SJCRH30 (cell line): ENCODE data around the gene SLC25A34. TPM values are rescaled to one million over a fixed set of nuclear protein-coding genes. Genes with fewer than 3 reads are reported as not detected.

ENCODE experiments used
- DNase-seq, 2 experiments: peaks; one replicate each; pipeline ENCODE4 v3.0.0-alpha.2; 2015 to 2020
- H3K27ac ChIP-seq: fragments of 250-450 bp; sonication (Bioruptor Pico); 2 replicates; pipeline ENCODE4 v1.5.1; 2020; ENCODE audit warnings: mild to moderate bottlenecking, moderate library complexity
- H3K27me3 ChIP-seq: fragments of 250-450 bp; sonication (Bioruptor Pico); 2 replicates; pipeline ENCODE4 v1.5.1; 2020; ENCODE audit warnings: mild to moderate bottlenecking, moderate library complexity
- H3K36me3 ChIP-seq: fragments of 250-450 bp; sonication (Bioruptor Pico); 2 replicates; pipeline ENCODE4 v1.5.1; 2020; ENCODE audit warnings: mild to moderate bottlenecking, moderate library complexity
- H3K4me1 ChIP-seq: fragments of 250-450 bp; sonication (Bioruptor Pico); 2 replicates; pipeline ENCODE4 v1.5.1; 2020; ENCODE audit warnings: mild to moderate bottlenecking, moderate library complexity
- H3K4me3 ChIP-seq: fragments of 250-450 bp; sonication (Bioruptor Pico); 2 replicates; pipeline ENCODE4 v1.5.1; 2020; ENCODE audit warnings: mild to moderate bottlenecking, moderate library complexity
- H3K9me3 ChIP-seq: fragments of 250-450 bp; sonication (Bioruptor Pico); replicated peaks from 2 replicates; pipeline ENCODE4 v1.5.1; 2020; ENCODE audit warnings: mild to moderate bottlenecking, moderate library complexity
- total RNA-seq: library from RNA; depleted of rRNA; stranded (reverse); fragments of >200 nt; shearing (Covaris generic); gene quantifications from 2 replicates; pipeline ENCODE4 v1.2.3, GENCODE V29; 2014

SLC25A34 gene
- total RNA-seq, 1 experiment from 2014 or later, result 3.5 TPM

- peak overlapping the region; percentile 45 for H3K27ac ChIP-seq
- no peak for DNase-seq
- no peak overlapping the region for H3K4me3 ChIP-seq
- peaks cover 26% of the 10 kb centered on the region for H3K4me1 ChIP-seq
- no peaks in the 10 kb centered on the region for H3K27me3 ChIP-seq
- no peaks in the 10 kb centered on the region for H3K9me3 ChIP-seq
- H3K36me3 ChIP-seq, result peaks cover 37% of the 10 kb centered on the region
Observed at GRCh38 chr1:15722836-15723532, 13.1 kb upstream of the SLC25A34 start.

- no peaks in the 10 kb centered on the region for H3K9me3 ChIP-seq
- H3K27ac ChIP-seq, result peak overlapping the region; percentile 45
- no peaks in the 10 kb centered on the region for H3K27me3 ChIP-seq
- H3K36me3 ChIP-seq, result peaks cover 32% of the 10 kb centered on the region
- H3K4me1 ChIP-seq, result peaks cover 26% of the 10 kb centered on the region
- no peak overlapping the region for H3K4me3 ChIP-seq
- peak; percentile 81 to 83 for DNase-seq
Observed at GRCh38 chr1:15723631-15724246, 12.3 kb upstream of the SLC25A34 start.

- H3K36me3 ChIP-seq, result peaks cover 26% of the 10 kb centered on the region
Observed at GRCh38 chr1:15724949-15725880, 10.8 kb upstream of the SLC25A34 start.

GRCh38 chr1:15726508-15726907 lies 9.6 kb upstream of the SLC25A34 start:
- H3K4me1 ChIP-seq, result peaks cover 26% of the 10 kb centered on the region
- H3K36me3 ChIP-seq, result peaks cover 35% of the 10 kb centered on the region
- H3K4me3 ChIP-seq, result no peak overlapping the region
- no peak overlapping the region for H3K27ac ChIP-seq
- H3K9me3 ChIP-seq, result no peaks in the 10 kb centered on the region
- H3K27me3 ChIP-seq, result no peaks in the 10 kb centered on the region
- no peak for DNase-seq

More at GRCh38 chr1:15724949-15725880, 10.8 kb upstream of the SLC25A34 start:
- Histone ChIP-seq H3K27me3 (no peaks in the 10 kb centered on the region), H3K4me1 (peaks cover 26% of the 10 kb centered on the region), H3K9me3 (no peaks in the 10 kb centered on the region), H3K27ac (no peak overlapping the region), H3K4me3 (no peak overlapping the region)
- no peak for DNase-seq

GRCh38 chr1:15727021-15727420 lies 9.0 kb upstream of the SLC25A34 start:
- H3K9me3 ChIP-seq, result no peaks in the 10 kb centered on the region
- no peak overlapping the region for H3K4me3 ChIP-seq
- no peaks in the 10 kb centered on the region for H3K27me3 ChIP-seq
- DNase-seq, result no peak
- H3K27ac ChIP-seq, result no peak overlapping the region
- H3K36me3 ChIP-seq, result peaks cover 37% of the 10 kb centered on the region
- H3K4me1 ChIP-seq, result peaks cover 26% of the 10 kb centered on the region

GRCh38 chr1:15727424-15727823 lies 8.6 kb upstream of the SLC25A34 start:
- H3K36me3 ChIP-seq, result peaks cover 37% of the 10 kb centered on the region

GRCh38 chr1:15727866-15728534 lies 8.1 kb upstream of the SLC25A34 start:
- Histone ChIP-seq H3K4me3 (no peak overlapping the region), H3K27ac (no peak overlapping the region), H3K27me3 (no peaks in the 10 kb centered on the region), H3K4me1 (peaks cover 22% of the 10 kb centered on the region), H3K36me3 (peaks cover 37% of the 10 kb centered on the region), H3K9me3 (no peaks in the 10 kb centered on the region)
- no peak for DNase-seq

More at GRCh38 chr1:15727424-15727823, 8.6 kb upstream of the SLC25A34 start:
- Histone ChIP-seq H3K27me3 (no peaks in the 10 kb centered on the region), H3K4me1 (peaks cover 26% of the 10 kb centered on the region), H3K27ac (no peak overlapping the region), H3K4me3 (no peak overlapping the region), H3K9me3 (no peaks in the 10 kb centered on the region)
- no peak for DNase-seq

- H3K36me3 ChIP-seq, result peaks cover 37% of the 10 kb centered on the region
Observed at GRCh38 chr1:15728937-15729657, 7.0 kb upstream of the SLC25A34 start.

GRCh38 chr1:15730423-15730822 lies 5.6 kb upstream of the SLC25A34 start:
- DNase-seq, result no peak
- Histone ChIP-seq H3K4me3 (no peak overlapping the region), H3K27me3 (no peaks in the 10 kb centered on the region), H3K36me3 (peaks cover 32% of the 10 kb centered on the region), H3K9me3 (no peaks in the 10 kb centered on the region), H3K27ac (no peak overlapping the region), H3K4me1 (peaks cover 9% of the 10 kb centered on the region)

More at GRCh38 chr1:15728937-15729657, 7.0 kb upstream of the SLC25A34 start:
- H3K4me1 ChIP-seq, result peaks cover 12% of the 10 kb centered on the region
- H3K27ac ChIP-seq, result no peak overlapping the region
- H3K4me3 ChIP-seq, result no peak overlapping the region
- DNase-seq, result no peak
- H3K9me3 ChIP-seq, result no peaks in the 10 kb centered on the region
- no peaks in the 10 kb centered on the region for H3K27me3 ChIP-seq

- no peak for DNase-seq
- Histone ChIP-seq H3K27ac (no peak overlapping the region), H3K4me3 (no peak overlapping the region), H3K27me3 (no peaks in the 10 kb centered on the region), H3K9me3 (no peaks in the 10 kb centered on the region), H3K36me3 (peaks cover 27% of the 10 kb centered on the region), H3K4me1 (peaks cover 12% of the 10 kb centered on the region)
Observed at GRCh38 chr1:15730936-15731335, 5.1 kb upstream of the SLC25A34 start.

- peaks cover 18% of the 10 kb centered on the region for H3K36me3 ChIP-seq
- DNase-seq, result no peak
Observed at GRCh38 chr1:15731735-15732685, 4.0 kb upstream of the SLC25A34 start.

GRCh38 chr1:15732686-15733081 lies 3.4 kb upstream of the SLC25A34 start:
- H3K4me3 ChIP-seq, result no peak overlapping the region
- no peaks in the 10 kb centered on the region for H3K27me3 ChIP-seq
- no peaks in the 10 kb centered on the region for H3K9me3 ChIP-seq
- DNase-seq, result no peak
- H3K36me3 ChIP-seq, result peaks cover 14% of the 10 kb centered on the region
- peaks cover 28% of the 10 kb centered on the region for H3K4me1 ChIP-seq
- no peak overlapping the region for H3K27ac ChIP-seq

More at GRCh38 chr1:15731735-15732685, 4.0 kb upstream of the SLC25A34 start:
- H3K4me3 ChIP-seq, result no peak overlapping the region
- H3K4me1 ChIP-seq, result peaks cover 22% of the 10 kb centered on the region
- no peaks in the 10 kb centered on the region for H3K9me3 ChIP-seq
- H3K27ac ChIP-seq, result no peak overlapping the region
- H3K27me3 ChIP-seq, result no peaks in the 10 kb centered on the region

- DNase-seq, result no peak
- Histone ChIP-seq H3K9me3 (no peaks in the 10 kb centered on the region), H3K4me1 (peaks cover 34% of the 10 kb centered on the region), H3K27ac (no peak overlapping the region), H3K27me3 (no peaks in the 10 kb centered on the region), H3K4me3 (no peak overlapping the region), H3K36me3 (peaks cover 14% of the 10 kb centered on the region)
Observed at GRCh38 chr1:15733218-15733725, 2.8 kb upstream of the SLC25A34 start.
